Pancreas (tissue), 10 donors: ENCODE measurements around the gene XYLT2. TPM values are rescaled to one million over a fixed set of nuclear protein-coding genes. Genes with fewer than 3 reads are reported as not detected.
"Not testable (repeated sequence)": the region's sequence is repeated elsewhere in the genome, so short reads cannot be mapped to it uniquely, and the experiment has no call there.

Source experiments
- ATAC-seq, 4 donors: fragments of 200-7000 bp; cut with Tn5 transposase; one replicate each; pipeline versions ENCODE4 v1.8.0 to v1.9.1; 2020; ENCODE audit warnings: mild to moderate bottlenecking in 4 of 4, moderate library complexity in 4 of 4
- DNase-seq, 6 donors: peaks; one replicate each; pipeline ENCODE4 v3.0.0-alpha.2; 2020
- FAIRE-seq: peaks from 2 replicates; lab custom pipeline; 2012; peaks lifted over from hg19 to GRCh38; lab: Jason Lieb, UNC
- H3K27ac ChIP-seq, 4 donors: fragments of 200-600 bp; sonication (generic); 1 replicate in 3 of 4; 2 replicates in 1 of 4; pipeline versions ENCODE4 v1.5.0 to v1.8.0; 2020
- H3K27me3 ChIP-seq, 4 donors: fragments of 200-600 bp; one replicate each; pipeline ENCODE4 v1.8.0; 2021
- H3K36me3 ChIP-seq, 3 donors: fragments of 200-600 bp; sonication (generic) in 1 of 3; one replicate each; pipeline versions ENCODE4 v1.5.0 to v1.8.0; 2020 to 2021
- H3K4me1 ChIP-seq, 3 donors: fragments of 200-600 bp; one replicate each; pipeline ENCODE4 v1.8.0; 2021
- H3K4me3 ChIP-seq, 4 donors: fragments of 200-600 bp; sonication (generic) in 2 of 4; one replicate each; pipeline versions ENCODE4 v1.5.0 to v1.8.0; 2020 to 2021
- H3K9me3 ChIP-seq, 4 donors: fragments of 200-600 bp; one replicate each; pipeline ENCODE4 v1.8.0; 2021
- CTCF ChIP-seq, 4 donors: fragments of 200-600 bp; sonication (generic) in 3 of 4; IDR thresholded peaks; one replicate each; pipeline versions ENCODE4 v1.5.0 to v1.8.0; 2021; ENCODE audit warnings: antibody characterized with exemption in 4 of 4
- WGBS, 2 donors: extraction: QIAGEN DNeasy Blood & Tissue Kit; methylation state at CpG; one replicate each; pipeline ENCODE4 v1.1.7; 2013; 5-methylcytosine and 5-hydroxymethylcytosine counted together
- intact Hi-C, 3 donors: fragments of 100-400 bp; cut with DNase I; formaldehyde crosslinking; loops; one replicate each; pipeline versions ENCODE4 v1.11.1 to v1.14.2; 2022
- polyA plus RNA-seq, 2 donors: library from polyadenylated mRNA; stranded (reverse); fragments of 200-250 nt; gene quantifications; one replicate each; pipeline ENCODE4 v1.2.3, GENCODE V29; 2013
- total RNA-seq, 6 donors: library from RNA; stranded (reverse); fragmentation: NEBNext Ultra II Directional in 4 of 6; extraction: Animal tissue kit (Norgen Biotek cat#: 25700) in 4 of 6; gene quantifications; one replicate each; pipeline versions ENCODE4 v1.2.1 to v1.2.4, GENCODE V29; 2021 to 2023
- donor health status: healthy with polysubstance abuse.
- donor health status: DM: no; HTN: no; CAD: no; lungs with moderate emphysema.
- donor health status: DM: no; HTN: no; CAD: no.
- donor health status: control.
- donor health status: control.
- donor health status: Bipolar disorder and iron deficiency.
- donor health status: DM: yes; HTN: yes; CAD: no.
- donor health status: DM: no; HTN: no; CAD: no.
- donor health status: DM: no; HTN: no; CAD: no.
- donor health status: DM: yes; HTN: yes; CAD: no.

The XYLT2 gene
- total RNA-seq (10 to 100 TPM in 5 of 6 donors, 1 to 10 TPM in 1; 9.8 to 15.0 (median 11.7) TPM), polyA plus RNA-seq (10 to 100 TPM; 15.2 to 15.5 TPM)

DNA sequence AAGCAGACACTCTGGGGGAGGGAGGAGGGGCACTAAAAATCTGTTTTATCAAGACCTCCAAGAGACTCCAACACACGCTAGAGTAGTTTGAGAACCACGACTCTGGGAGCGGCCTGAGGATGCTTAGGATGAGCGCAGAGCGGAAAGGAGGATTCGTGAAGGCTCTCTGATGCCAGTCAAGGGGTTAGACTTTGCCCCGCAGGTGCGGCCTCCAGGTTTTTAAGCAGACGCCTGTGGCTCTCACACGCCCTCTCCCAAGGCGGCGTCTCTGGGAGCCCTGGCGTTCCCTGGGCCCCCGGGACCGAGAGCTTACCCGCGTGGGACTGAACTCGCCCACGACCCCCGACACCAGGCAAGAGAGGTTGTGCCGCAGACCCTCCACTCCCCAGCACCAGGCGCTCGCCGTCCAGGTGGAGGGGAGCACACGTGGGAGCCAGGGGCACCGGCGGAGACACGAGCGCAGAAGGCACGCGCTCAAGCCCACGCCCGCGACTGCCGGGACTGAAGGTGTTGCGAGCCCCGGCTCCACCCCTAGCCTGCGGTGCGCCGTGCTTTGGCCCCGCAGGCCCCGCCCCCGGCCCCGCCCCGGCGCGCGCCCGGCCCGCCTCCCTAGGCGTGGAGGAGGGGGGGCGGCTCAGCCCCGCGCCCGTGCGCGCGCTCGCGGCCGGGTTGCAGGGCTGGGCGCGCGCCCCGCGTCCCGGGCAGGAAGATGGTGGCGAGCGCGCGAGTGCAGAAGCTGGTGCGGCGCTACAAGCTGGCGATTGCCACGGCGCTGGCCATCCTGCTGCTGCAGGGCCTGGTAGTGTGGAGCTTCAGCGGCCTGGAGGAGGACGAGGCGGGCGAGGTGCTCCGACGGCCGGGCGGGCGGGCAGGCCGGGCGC lies at the start of gene XYLT2:
TSS of gene XYLT2 (plus strand) at position 695 of the 881 bp plus-strand sequence. CDS start at position 710, 15 bp downstream.
- DNase-seq (peak; percentile 81 to 97 (median 90)), ATAC-seq (peak; percentile 95 to 97 (median 96)), FAIRE-seq (no peak)
- H3K27me3 ChIP-seq, result no peaks in the 10 kb centered on the region
- WGBS, 2 donors, result 2% methylated on average over 60 to 87 of the region's 87 CpGs
- intact Hi-C loops, result no loop called here
- H3K27ac ChIP-seq, result peak within 1 kb of the TSS in 2 of 4 donors; percentile 4 to 39
- no peaks in the 10 kb centered on the region for H3K36me3 ChIP-seq
- peaks cover 0 to 3% (median 3%) of the 10 kb centered on the region in 3 donors for H3K4me1 ChIP-seq
- peak within 1 kb of the TSS; percentile 63 to 86 (median 79) for H3K4me3 ChIP-seq
- TF ChIP-seq CTCF (IDR thresholded peaks at IDR 0.05), result no peak
- H3K9me3 ChIP-seq, result no peaks in the 10 kb centered on the region

GRCh38 chr17:50297407-50297865 lies 48.5 kb upstream of the XYLT2 start:
- ATAC-seq (peak; percentile 85 to 100 (median 98)), FAIRE-seq (no peak), DNase-seq (peak; percentile 59 to 92 (median 83))
- no peaks in the 10 kb centered on the region for H3K27me3 ChIP-seq
- H3K36me3 ChIP-seq, result no peaks in the 10 kb centered on the region
- no peaks in the 10 kb centered on the region for H3K4me1 ChIP-seq
- peak; percentile 76 to 91 (median 90) for TF ChIP-seq CTCF (IDR thresholded peaks at IDR 0.05)
- H3K9me3 ChIP-seq, result no peaks in the 10 kb centered on the region
- no peak overlapping the region for H3K4me3 ChIP-seq
- no peak overlapping the region for H3K27ac ChIP-seq
- intact Hi-C loops, result loop anchor here in 2 of 3 donors (5.0 kb wide), 1 partner anchor 95 kb away; the partner anchor contains the start of gene COL1A1 (in 2 of the 2)
- WGBS, 2 donors, result 14 to 17% methylated on average over 7 of the region's 7 CpGs

DNA sequence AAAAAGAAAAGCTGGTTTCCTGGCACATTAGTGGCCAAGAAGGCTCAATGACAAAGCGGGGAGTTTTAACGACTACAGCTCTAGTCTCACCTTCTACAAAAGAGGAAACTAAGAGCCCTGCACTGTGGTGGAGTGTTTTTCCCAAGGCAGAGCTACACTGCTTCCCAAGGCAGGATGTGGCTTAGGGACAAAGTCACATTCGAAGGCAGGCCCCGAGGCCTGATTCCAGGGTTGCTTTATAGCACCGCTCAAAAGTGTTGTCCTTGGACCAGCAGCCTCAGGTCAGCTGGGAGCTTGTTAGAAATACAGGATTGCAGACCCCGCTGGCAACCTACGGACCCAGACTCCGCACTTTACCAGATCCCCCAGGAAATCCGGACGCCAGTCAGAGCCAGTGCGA lies 47.9 kb upstream of the XYLT2 start:
- intact Hi-C loops, result loop anchor here in 2 of 3 donors (5.0 kb wide), 1 partner anchor 96 kb away; the partner anchor contains the start of gene COL1A1 (in 2 of the 2)
- FAIRE-seq (no peak), ATAC-seq (no peak)

GRCh38 chr17:50299776-50300175 lies 46.1 kb upstream of the XYLT2 start:
- H3K27me3 ChIP-seq, result no peaks in the 10 kb centered on the region
- peaks cover 0 to 1% (median 0%) of the 10 kb centered on the region in 3 donors for H3K4me1 ChIP-seq
- ATAC-seq (no peak), DNase-seq (no peak), FAIRE-seq (no peak)
- no peaks in the 10 kb centered on the region for H3K9me3 ChIP-seq
- no peak overlapping the region for H3K27ac ChIP-seq
- 73 to 85% methylated on average over 3 of the region's 3 CpGs for WGBS, 2 donors
- TF ChIP-seq CTCF (IDR thresholded peaks at IDR 0.05), result no peak
- H3K4me3 ChIP-seq, result no peak overlapping the region
- H3K36me3 ChIP-seq, result no peaks in the 10 kb centered on the region
- intact Hi-C loops, result loop anchor here in 2 of 3 donors (5.0 kb wide), 1 partner anchor 97 kb away; the partner anchor contains the start of gene COL1A1 (in 2 of the 2)

More for the DNA sequence above, 47.9 kb upstream of the XYLT2 start:
- Histone ChIP-seq H3K27me3 (no peaks in the 10 kb centered on the region), H3K27ac (no peak overlapping the region), H3K4me3 (no peak overlapping the region), H3K4me1 (no peaks in the 10 kb centered on the region), H3K36me3 (no peaks in the 10 kb centered on the region), H3K9me3 (no peaks in the 10 kb centered on the region)
- TF ChIP-seq CTCF (IDR thresholded peaks at IDR 0.05), result no peak
- no peak for DNase-seq
- WGBS, 2 donors, result 64 to 70% methylated on average over 11 of the region's 11 CpGs

DNA sequence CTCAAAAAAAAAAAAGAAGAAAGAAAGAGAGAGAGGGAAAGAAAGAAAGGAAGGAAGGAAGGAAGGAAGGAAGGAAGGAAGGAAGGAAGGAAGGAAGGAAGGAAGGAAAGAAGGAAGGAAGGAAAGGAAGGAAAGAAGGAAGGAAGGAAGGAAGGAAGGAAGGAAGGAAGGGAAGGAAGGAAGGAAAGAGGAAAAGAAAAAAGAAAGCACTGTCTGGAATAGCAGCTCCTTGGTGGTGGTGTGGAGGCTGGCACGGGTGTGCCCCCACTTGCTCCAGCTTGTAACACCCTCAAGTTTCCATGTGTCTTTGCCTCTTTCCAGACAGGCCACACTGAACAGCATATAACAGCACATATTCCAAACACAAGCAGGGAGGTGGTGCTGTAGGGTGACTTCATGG lies 45.1 kb upstream of the XYLT2 start:
- intact Hi-C loops, H3K4me1 ChIP-seq, FAIRE-seq, H3K27ac ChIP-seq, H3K4me3 ChIP-seq, H3K9me3 ChIP-seq, DNase-seq, H3K36me3 ChIP-seq, H3K27me3 ChIP-seq, ATAC-seq: not testable (repeated sequence)
- WGBS, 2 donors, result 58 to 68% methylated on average over 1 of the region's 1 CpG
